HFF-Myc (cell line): ENCODE measurements around the gene TRAPPC10.

Experiments used
- DNase-seq: peaks from one replicate; pipeline ENCODE4 v3.0.0-alpha.2; 2011; ENCODE audit warnings: low read depth; ENCODE audit errors: extremely low read depth
- H3K4me3 ChIP-seq: replicated peaks from 2 replicates; pipeline ENCODE4 v1.5.1; 2011; ENCODE audit warnings: low read depth, mild to moderate bottlenecking, control low read depth, low read length
- CTCF ChIP-seq: IDR thresholded peaks from 2 replicates; pipeline ENCODE4 v1.5.1; 2012; ENCODE audit warnings: mild to moderate bottlenecking, low read depth, low read length, control low read depth; ENCODE audit errors: missing control alignments

Gene TRAPPC10

GRCh38 chr21:44011579-44012473, at the start of gene TRAPPC10:
TRAPPC10 (plus strand) TSS chr21:44012309; CDS start chr21:44012494, 185 bp downstream.
- DNase-seq, result no peak
- H3K4me3 ChIP-seq, result peak within 1 kb of the TSS; percentile 76
- no peak for TF ChIP-seq CTCF

- H3K4me3 ChIP-seq, result no peak overlapping the region
- no peak for DNase-seq
- no peak for TF ChIP-seq CTCF
Measured at GRCh38 chr21:43965911-43966585, 46.1 kb upstream of the TRAPPC10 start.

GRCh38 chr21:43966946-43967512, 45.1 kb upstream of the TRAPPC10 start:
- no peak overlapping the region for H3K4me3 ChIP-seq
- DNase-seq, result no peak
- no peak for TF ChIP-seq CTCF

- TF ChIP-seq CTCF, result no peak
Measured at GRCh38 chr21:43967981-43968380, 44.1 kb upstream of the TRAPPC10 start.

GRCh38 chr21:43968410-43969114, 43.5 kb upstream of the TRAPPC10 start:
- TF ChIP-seq CTCF, result no peak
- no peak overlapping the region for H3K4me3 ChIP-seq
- no peak for DNase-seq

More at GRCh38 chr21:43967981-43968380, 44.1 kb upstream of the TRAPPC10 start:
- DNase-seq, result no peak
- H3K4me3 ChIP-seq, result no peak overlapping the region

GRCh38 chr21:43969115-43969444, 43.0 kb upstream of the TRAPPC10 start:
- H3K4me3 ChIP-seq, result no peak overlapping the region
- no peak for TF ChIP-seq CTCF
- DNase-seq, result no peak
